ENCODE results near the gene KRTAP5-1.
A peak's percentile ranks its signal among the peaks of the same experiment; 100 is the strongest.

The KRTAP5-1 gene

DNA sequence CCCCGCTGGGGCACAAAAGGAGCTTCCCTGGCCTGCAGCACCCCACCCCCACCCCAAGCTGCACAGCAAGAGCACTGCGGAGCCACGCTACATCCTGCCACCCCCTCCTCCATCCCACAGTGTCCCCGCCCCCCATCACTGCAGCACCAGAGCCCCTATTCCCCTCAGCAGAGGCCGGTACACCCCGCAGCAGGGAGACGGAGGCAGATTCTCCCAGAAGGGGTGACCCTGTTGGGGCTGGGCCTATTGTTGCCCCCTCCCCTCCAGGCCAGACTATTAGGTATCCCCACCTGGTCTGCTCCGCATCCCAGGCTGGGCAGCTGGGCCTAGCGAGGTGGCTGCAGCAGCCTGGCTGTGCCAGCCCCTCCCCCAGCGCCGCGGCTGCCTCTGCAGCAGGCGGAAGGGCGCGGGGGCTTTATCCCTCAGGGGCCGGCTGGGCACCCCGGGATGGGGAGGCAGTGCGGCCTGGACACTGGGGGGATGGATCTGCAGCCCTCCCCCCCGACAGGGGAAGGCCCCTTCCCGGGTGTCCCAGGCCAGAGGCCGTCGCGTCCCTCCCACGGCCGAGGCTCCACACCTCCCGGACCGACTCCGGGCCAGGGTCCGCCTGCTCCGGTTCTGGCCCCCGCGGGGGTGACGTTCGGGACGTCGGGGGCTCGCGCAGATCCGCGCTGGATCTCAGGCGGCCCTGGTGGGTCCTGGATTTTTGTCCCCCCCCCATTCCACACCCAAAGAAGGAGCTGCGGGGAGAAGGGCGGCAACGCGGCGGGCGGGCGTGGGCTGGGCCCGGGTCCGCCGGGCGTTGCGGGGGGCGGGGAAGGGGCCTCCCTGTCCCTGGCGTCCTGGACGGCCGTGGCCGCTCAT is 14.0 kb downstream of the KRTAP5-1 start:
- no peak for DNase-seq

DNA sequence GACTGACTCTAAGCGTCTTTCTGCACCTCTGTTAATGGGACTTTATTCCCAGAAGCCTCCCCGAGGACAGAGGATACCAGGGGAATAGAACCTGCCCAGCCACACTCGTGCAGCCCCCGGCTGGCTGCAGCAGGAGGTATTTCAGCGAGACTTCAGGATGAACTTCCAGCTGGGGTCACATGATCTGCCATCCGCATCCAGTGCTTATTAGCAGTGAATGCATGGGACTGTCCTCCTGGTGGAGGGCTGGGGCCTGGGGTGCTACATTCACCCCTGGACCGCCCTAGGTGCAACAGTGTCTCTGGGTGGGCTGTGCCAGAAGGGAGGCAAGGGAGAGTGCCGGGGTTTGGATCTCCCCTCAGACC is 14.6 kb downstream of the KRTAP5-1 start:
- no peak for DNase-seq

DNA sequence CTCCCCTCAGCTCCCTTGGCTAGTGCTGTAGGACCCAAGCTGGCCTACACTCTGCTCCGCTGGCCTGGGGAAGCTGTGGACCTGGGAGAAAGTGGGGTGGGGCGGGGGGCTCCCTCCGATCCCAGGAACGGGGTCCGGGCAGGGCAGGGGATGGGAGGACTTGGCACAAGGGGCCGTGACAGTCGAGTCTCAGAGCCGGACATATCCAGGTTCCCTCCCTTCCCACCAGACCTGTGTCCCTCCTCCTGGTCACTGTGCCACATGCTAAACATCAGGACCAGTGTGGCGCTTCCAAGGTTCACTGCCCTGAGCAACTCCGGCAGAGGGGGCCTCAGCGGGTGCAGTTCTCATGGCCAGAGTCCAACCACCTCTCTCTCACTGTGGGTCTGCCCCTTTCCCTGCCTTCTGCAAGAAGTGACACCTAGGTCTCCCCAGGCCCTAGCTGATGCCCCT is 15.1 kb downstream of the KRTAP5-1 start:
- no peak for DNase-seq

DNA sequence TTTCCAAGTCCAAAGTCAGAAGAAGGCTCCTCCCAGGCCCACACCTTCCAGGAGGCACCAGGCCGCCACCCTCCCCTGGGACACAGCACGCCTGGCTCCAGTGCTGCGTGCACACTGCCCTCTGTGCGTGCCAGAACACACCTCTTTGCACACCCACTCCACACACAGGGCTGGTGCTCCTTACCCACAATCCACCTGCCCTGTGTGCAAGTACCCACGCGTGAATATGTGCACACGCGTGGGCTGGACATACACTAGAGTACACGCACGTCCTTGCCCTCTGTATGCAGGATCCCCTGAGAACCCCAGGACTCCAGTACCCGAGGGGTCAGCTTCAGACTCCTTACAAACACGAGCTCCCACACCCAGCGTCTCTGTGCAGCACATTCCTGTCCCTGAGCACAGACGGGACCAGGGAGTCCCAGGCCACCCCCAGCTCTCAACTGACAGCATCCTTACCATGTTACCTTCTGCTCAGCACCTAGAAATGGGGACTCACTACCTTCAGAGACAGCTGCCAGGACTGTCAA is 15.8 kb downstream of the KRTAP5-1 start:
- DNase-seq: no peak

DNA sequence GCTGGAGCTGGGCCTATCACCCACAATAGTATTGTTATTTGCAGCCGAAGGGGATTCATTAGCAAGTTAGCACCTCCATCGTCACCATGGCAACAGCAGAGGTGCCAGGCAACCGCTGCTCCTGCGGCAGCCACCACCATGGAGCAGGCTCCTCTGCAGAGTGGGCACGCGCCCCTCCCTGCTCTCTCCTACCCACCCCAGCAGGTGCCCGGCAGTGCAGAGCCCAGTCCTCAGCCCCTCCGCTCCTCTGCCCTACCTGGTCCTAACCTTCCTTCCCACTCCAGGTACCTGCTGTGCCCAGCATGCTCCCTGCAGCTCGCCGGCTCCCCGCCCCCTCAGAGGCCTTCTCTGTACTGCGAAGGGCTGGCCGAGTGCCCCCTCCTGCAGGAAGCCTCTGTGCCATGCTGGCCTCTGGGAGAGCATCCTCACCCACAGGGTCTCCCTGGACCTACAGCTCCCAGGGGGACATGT is 16.6 kb downstream of the KRTAP5-1 start:
- DNase-seq: peak; percentile 73

DNA sequence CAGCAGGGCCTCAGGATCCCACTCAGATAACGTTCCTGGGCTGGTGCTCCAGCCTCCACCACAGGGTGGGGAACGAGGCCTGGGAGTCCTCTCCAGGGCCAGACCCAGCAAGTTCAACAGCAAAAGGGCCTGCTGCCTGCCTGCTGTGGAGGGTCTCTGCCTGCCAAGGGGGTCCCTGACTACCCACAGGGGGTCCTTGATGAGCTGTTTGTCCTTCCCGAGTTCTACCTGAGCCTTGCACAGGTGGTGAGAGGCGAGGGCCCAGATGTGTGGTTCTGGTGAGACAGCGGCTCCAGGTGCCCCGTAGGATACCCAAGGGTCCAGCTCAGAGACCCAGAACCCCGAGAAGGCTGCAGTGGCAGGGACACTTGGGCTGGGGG is 17.4 kb downstream of the KRTAP5-1 start:
- no peak for DNase-seq

DNA sequence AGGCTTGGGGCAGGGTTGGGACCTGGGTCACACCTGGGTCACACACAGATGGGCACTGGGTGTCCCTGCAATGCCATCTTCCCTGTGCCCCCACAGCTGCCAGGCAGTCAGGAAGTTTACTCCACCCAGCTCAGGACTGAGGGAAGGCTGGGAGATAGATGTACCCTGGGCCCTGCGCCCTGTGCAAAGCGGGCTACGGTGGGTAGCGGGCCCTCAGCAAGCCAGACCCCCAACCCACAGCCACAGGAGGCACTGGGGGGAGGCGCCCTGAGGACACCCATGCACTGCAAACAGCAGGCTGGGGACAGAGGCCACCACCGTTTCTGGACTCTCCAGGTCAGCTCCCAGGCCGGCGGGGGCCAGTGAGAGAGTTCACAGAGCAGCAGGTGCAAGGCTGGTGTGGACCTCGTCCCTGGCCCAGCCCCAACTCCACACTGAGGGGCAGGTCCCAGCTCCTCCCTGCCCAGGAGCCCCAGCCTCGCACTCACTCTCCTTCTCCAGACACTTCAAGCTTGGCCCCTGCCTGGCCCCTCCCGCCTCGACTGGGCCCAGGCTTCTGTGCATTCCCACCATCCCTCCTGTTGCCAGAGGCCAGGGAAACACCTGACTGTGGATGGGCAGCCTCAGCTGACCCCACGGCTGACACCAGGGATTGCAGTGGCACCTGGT is 17.9 kb downstream of the KRTAP5-1 start:
- DNase-seq: no peak

DNA sequence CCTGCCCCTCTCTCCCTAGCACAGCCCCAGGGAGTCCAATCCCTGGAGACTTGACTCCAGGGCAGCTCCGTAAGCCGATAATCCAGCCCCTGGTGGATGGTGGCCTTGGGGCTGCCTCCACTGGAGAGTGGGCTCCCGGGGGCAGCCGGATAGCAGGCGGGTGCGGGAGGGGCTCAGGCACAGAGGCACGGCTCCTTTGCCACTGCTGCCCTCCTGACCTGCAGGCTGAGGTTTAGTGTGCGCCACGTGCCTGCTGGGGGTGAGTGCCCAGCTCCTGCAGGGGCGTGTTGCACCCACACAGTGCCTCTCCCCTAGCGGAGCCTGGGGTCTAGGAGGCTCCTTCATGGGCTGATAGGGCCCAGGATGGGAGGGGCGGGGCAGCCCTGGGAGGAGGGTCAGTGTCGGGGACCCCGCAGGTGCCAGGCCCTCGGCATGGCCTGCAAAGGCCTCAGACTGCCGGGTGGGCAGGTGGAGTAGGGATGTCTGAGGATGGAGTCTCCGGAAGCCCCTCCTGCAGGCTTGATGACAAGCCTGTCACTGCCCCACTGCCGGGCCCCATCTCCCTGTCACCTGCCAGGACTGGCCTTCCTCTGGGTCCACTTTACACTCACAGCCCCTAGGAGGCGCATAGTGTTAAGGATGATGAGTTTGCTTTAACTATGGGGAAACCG is 18.6 kb downstream of the KRTAP5-1 start:
- DNase-seq: no peak

DNA sequence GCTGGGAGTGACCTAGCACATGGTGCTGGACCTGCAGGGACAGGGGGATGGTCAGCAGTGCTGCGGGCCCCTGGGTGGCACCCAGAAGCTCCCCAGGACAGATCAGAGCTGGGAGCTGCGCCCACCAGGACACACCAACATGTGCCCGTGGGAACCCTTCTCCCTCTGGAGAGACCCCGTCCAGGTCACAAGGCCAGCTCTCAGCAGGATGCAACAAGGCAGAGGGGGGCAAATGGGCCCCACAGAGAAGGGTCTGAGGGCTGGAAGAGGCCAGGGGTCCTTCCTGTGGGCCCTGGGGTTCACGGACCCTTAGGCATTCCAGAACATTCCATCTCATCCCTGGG is 19.2 kb downstream of the KRTAP5-1 start:
- DNase-seq: no peak

DNA sequence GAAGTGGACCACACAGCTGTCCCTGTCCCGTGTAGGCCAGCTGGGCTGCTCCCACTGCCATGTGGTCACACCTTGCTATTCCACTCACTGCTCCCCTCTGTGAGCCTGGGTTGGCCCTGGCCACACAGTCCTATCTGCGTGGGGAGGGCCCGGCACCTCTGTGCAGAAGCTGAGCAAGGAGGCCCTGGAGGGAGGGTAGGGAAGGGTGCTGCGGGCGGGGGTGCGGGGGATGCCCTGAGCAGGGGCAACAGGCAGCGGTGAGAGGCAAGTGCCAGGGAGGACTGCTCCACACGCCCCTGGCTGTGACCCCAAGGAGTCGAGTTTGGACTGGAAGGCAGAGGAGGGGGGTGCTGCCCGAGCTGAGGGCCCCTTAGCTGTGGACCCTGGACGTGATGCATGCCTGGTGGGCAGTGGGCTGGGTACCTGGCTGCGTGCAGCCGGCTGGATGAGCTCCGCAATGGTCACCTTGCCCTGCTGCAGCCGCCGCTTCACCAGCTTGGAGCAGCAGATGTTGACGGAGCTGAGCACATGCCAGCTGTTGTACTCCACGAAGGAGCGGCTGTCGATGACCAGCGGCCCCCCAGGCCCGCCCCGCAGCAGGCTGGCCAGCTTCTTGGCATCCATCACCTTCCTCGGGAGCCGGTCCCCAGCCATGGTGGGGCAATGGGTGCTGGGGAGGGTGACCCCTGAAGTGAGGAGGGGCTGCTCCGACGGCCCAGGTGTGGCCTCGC is 19.7 kb downstream of the KRTAP5-1 start:
- DNase-seq: no peak

DNA sequence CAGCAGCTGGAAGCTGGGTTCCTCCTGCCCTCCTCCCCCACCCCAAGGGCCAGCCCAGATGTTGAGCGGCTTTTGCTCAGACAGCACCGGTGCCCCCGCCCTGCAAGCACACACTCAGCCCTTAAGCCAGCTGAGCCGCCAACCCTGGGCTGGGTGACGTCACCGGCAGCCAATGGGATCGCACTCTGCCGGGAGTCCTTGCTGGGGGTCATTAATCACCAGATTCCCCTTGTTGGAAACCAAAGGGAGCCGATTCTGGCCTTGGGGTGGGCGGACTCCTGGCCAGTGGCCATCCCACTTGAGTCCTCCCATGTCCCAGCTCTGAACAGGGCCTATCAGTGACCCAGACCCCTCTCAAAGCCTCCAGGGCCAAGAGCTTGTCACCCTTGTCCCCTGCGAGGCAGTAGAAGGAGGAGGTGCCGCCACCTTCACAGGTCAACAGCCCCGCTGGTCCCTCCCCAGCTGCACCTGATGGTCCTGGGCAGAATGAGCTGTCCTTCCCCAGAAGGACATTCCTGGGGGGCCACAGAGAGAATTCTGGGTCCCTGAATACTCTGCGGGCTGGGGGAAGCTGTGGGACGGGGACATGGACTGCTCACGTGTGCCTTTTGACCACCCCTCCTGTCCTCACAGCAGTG is 20.4 kb downstream of the KRTAP5-1 start:
- peak; percentile 32 for DNase-seq

DNA sequence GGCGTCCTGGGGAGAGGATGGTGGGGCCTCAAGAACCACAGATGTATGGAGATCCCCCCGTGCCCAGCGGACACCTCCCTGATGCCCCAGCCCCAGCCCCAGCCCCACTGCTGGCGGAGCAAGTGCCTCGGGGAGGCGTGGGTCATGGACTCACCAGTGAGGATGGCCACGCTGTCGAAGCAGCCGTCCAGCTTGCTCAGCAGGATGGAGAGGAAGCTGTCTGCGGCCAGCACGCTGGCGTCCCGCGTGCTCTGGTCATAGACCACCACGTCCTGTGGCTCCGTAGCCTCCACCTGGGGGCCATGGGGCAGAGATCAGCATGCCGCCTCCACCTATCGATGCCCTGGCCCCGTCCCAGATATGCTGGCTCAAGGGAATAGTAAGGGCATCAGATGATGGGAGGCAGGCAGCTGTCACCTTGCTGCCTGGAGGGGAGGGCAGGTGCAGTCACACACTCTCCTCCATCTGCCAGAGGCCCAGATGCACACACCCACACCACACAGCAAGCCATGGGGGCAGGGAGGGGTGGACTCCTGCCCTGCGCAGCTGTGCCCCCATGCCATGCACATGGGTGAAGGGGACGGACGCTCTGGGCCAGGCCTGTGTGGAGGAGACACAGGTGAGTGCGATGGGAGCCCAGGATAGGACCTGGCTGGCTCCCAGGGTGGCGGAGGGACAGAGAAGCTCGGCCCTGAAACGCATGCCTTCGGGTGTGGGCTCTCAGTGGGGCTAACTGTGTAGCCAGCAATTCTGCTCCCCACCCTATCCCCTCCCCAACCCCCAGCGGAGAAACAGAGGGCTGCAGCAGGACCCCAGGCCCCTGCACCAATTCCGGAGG is 21.2 kb downstream of the KRTAP5-1 start:
- DNase-seq: no peak

DNA sequence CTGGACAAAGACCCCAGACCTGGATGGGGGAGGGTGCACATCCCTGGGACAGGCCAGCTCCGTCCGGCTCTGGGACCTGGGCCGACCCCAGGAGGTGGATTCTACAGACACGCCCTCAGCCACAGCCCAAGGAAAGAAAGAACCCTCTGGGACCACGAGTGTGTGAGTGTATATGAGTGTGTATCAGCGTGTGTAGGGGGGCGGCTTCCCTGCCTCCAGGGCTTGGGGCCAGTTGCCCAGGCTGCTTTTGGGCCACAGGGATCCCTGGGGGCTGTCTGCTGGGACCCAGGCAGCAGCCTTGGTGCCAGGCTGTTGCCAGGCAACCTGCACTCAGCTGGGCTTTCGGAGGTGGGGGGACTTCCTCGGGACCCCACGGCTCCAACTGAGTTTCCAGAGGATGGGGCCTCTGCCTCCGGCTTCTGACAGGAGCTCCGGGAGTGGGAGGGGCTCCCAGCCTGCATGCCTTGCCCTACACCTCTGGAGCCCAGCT is 21.9 kb downstream of the KRTAP5-1 start:
- DNase-seq: no peak

DNA sequence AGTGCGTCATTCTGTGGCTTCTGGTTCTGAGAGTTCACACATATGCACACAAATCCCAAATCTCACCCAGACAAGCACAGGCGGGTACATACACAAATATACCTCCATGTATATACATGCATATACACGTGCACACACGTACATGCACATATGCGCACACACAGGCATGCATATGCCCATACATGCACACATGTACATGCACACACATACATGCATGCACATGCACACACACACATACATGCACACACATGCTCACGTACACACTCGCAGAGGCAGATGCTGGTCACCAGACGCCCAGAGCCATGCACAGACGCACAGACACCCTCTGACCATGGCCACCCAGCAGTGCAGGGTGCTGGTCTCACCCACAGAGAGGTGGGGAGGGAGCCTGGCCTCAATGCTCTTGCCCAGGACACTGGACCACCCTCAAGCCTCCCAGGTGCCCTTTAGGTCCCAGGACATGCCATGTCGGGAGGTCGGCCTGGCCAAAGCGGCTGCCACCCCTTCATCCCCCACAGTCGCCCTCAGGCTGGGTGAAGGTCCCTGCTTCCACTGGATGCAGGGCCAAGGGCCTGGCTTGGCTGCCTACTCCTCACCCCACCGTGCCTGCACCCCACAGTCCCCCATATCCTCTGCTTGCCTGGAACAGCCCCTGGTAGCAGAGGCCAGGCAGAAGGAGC is 22.5 kb downstream of the KRTAP5-1 start:
- no peak for DNase-seq

DNA sequence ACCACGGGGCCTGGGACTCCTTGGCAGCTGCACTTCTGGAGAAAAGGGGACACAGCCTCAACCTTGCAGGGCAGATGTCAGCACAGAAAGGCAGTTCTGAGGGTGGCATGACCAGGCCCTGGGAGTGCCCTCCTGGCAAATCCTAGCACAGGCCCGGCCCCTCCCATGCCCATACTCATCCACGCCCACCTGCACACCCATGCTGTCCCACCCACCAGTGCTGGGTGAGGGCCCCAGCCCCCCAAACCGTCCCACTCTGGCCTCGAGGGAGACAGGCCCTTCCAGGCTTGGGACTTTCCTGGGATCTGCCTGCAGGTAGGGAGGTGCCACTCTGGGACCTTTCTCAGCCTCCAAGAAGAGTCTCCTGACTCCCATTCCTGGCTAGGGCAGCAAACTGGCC is 23.1 kb downstream of the KRTAP5-1 start:
- DNase-seq: no peak

DNA sequence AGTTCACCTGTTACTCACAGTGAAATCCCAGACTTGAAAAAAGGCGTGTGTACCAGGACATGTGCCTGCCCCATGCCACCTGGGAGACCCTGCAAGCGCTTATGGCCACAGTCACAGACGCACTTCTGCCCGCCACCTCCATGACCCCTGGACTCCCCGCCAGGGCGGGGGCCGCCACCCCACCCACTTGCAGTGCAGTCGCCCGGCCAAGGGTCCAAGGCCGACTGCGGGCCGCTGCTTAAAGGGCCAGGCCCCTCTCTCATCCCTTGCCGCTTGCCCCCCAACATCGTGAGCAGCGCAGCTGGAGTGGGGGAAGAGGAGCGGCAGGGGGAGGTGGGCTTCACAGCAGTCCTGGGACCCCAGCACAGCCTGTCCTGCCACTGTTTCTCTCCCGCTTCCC is 23.8 kb downstream of the KRTAP5-1 start:
- no peak for DNase-seq

DNA sequence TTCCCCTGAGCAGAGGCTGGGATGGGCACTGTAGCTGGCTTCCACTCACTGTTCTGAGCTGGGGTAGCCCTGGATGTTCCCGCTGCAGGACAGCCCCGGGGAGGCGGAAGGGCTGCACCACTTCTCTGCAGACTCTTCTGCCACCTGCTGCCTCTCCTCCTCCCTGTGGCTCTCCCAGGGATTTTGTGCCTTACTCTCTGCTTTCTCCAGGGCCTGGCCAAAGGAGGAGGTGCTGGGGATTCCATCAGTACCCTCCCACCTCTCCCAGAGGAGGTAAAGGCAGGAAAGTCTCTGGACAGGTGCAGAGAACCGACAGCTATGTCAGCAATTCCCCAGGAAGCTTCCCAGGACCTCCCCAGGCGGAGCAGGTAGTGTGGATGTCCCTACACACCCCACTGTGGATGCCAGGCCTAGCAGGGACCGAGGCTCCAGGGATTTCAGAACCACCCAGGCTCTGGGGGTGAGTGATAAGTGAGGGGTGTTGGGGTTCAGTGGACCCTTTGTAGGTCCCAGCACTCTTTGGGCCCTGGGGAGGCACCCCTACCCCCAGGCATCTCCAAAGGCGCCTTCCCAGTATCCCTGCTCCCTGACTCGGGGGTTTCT is 24.3 kb downstream of the KRTAP5-1 start:
- no peak for DNase-seq

DNA sequence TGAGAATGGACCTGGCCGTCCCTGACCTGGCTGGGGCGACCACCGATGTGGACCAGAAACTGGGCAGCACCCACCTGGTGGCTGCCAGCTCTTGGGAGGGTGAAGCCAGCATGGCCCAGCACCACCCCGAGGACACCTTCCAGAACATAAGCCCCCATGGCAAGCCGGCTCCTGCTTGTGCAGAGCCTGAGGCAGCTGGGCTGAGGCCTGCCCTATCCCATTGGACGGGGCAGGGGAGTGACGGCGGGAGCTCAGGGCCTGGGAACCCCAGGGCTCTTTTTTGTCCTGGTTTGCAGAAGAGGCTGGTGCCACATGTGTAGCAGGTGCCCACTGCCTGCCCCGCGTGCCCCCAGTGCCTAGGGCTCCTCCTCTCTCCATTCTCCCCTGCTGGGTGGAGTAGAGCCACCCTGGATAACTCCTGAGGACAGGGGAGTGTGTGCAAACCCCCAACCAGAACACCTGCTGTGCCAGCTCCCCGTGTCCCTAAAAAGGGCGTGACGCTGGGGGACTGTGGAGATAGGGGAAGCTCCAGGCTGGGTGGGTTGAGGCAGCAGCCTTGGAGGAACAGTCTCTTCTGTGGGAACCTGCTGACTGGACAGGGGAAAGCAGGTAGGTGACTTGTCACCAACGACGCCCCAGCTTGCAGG is 25.0 kb downstream of the KRTAP5-1 start:
- DNase-seq: no peak

DNA sequence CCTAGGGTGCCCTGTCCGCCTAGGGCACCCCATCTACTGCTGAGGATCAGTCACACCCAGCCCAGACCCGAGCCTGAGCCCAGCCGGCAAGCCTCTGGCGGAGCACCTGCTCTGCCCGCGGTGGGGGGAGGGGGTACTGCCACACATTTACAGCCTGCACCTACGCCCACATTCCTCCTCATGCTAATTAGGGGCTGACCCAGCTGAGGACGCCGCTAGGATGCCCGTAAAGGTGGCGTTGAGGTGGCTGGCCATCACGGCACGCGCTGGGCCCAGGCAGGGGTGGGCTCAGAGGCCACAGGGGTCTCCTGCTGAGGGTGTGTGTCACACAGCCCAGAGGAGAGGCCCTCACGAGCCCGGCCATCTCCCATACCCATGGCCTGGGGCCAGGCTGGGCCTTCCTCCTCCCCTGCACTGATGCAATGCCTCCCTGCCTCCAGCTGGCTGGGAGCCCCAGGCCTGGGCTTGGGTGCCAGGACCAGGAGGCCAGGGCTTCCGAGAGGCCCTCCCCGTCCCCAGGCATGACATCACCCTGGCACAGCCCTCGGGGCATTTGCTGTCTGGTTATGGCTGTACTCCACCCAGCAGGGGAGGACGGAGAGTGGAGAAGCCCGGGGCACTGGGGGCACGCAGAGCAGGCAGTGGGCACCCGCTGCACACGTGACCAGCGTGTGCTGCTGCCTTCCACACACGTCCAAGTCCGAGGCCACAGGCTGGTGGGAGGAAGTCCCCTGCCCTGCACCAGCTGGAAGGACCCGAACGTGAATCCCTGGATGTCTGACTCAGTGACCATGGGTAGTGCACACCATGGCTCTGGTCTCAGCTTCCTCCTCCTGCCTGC is 25.8 kb downstream of the KRTAP5-1 start:
- no peak for DNase-seq

All from activated gamma-delta T cell (primary cell).